SKM-1 treated with dmso at 0.1 percent for 144 hours (cell line): ENCODE data around the gene ROPN1L.
"Not testable (repeated sequence)": the region's sequence is repeated elsewhere in the genome, so short reads cannot be mapped to it uniquely, and the experiment has no call there.

Experiments used
- DNase-seq: peaks from one replicate; lab custom pipeline; 2025; ENCODE audit not compliant: unreplicated experiment; lab: John Stamatoyannopoulos, UW

ROPN1L gene

GRCh38 chr5:10499776-10500175 lies 58.1 kb downstream of the ROPN1L start:
- no peak for DNase-seq

- DNase-seq, result no peak
Observed at GRCh38 chr5:10500669-10501068, 59.0 kb downstream of the ROPN1L start.

- no peak for DNase-seq
Observed at GRCh38 chr5:10501554-10502075, 59.9 kb downstream of the ROPN1L start.

- DNase-seq, result no peak
Observed at GRCh38 chr5:10502130-10502529, 60.5 kb downstream of the ROPN1L start.

- DNase-seq, result no peak
Observed at GRCh38 chr5:10502578-10502977, 60.9 kb downstream of the ROPN1L start.

- DNase-seq, result no peak
Observed at GRCh38 chr5:10503321-10503720, 61.6 kb downstream of the ROPN1L start.

- no peak for DNase-seq
Observed at GRCh38 chr5:10503997-10504793, 62.5 kb downstream of the ROPN1L start.

- DNase-seq, result peak; percentile 93
Observed at GRCh38 chr5:10505517-10506095, 63.9 kb downstream of the ROPN1L start.

- no peak for DNase-seq
Observed at GRCh38 chr5:10506535-10506934, 64.9 kb downstream of the ROPN1L start.

- no peak for DNase-seq
Observed at GRCh38 chr5:10507575-10508096, 66.0 kb downstream of the ROPN1L start.

GRCh38 chr5:10509575-10509974 lies 67.9 kb downstream of the ROPN1L start:
- DNase-seq, result no peak

- no peak for DNase-seq
Observed at GRCh38 chr5:10511741-10512640, 70.3 kb downstream of the ROPN1L start.

- DNase-seq, result no peak
Observed at GRCh38 chr5:10513501-10514442, 72.1 kb downstream of the ROPN1L start.

- not testable (repeated sequence) for DNase-seq
Observed at GRCh38 chr5:10514572-10514971, 72.9 kb downstream of the ROPN1L start.
